NOMO-1 treated with DMSO at 0.1 percent for 48 hours (cell line): ENCODE results near the gene KRTAP15-1.

Experiments used
- DNase-seq: peaks from one replicate; lab custom pipeline; 2025; ENCODE audit not compliant: unreplicated experiment; lab: John Stamatoyannopoulos, UW

The KRTAP15-1 gene, protein sequence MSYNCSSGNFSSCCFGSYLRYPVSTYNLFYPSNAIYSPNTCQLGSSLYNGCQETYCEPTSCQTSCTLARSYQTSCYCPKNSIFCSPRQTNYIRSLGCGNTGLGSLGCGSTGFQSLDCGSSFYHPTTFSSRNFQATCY

DNA sequence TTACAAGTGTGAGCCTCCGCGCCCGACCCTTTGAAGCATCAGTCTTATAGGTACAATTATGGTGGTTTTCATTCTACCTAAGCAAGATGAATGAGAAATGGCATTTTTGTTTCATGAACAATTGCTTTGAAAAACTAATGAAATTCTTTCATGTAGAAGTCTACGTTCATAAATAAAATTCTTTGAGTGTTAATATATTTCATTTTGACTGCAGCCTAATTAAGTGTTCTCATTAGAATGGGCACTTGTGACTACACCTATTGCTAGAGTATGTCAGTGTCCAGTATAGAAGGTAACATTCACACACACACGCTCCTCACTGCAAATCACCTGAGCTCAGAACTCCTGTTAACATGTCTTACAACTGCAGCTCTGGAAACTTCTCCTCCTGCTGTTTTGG is at the start of gene KRTAP15-1:
TSS of gene KRTAP15-1 (plus strand) at position 301 of the 400 bp plus-strand sequence. CDS start at position 354, 53 bp downstream.
- DNase-seq, result no peak

DNA sequence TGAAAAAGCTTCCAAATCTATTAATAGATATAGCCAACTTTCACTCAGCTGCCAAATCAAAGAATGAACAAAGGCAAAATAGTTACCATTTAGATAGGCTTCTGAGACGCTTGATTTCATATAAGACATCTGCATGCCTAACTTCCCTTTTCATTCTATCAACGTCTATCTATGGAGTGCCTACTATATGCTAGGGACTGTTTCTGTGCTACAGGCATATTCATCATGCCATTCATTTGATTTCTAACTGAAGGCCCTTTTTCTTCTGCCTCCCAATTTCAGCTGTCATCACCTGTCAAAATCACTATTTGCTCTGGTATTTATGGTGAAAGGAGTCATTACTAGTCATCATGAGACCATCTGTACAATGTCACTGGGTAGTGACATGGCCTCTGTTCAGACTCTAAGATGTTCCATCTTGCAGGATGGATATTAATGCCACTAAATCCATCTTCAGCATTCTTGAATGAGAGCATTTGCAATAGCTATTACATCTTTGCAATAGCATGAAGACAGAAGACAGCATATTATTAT is 48.5 kb upstream of the KRTAP15-1 start:
- DNase-seq, result no peak

DNA sequence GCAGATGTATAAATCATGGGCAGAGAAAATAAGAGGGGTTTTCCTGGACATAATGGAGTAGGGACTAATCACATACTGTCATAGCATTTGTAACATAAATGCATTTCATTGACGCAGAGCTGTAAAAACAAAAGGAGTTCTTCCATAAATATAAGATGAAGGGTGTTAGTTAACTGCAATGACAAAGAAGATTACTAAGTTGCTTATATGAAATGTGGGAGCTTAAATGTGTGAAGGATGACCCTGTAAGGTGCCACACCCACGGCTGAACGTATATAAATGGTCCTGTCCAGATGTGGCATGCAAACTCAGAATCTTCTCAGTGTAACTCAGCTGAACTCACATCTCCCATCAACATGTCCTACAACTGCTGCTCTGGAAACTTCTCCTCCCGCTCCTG is 44.3 kb upstream of the KRTAP15-1 start, which contains the start of gene KRTAP13-1:
TSS of gene KRTAP13-1 (plus strand) at position 301 of the 400 bp plus-strand sequence. CDS start at position 357, 56 bp downstream.
- no peak for DNase-seq

DNA sequence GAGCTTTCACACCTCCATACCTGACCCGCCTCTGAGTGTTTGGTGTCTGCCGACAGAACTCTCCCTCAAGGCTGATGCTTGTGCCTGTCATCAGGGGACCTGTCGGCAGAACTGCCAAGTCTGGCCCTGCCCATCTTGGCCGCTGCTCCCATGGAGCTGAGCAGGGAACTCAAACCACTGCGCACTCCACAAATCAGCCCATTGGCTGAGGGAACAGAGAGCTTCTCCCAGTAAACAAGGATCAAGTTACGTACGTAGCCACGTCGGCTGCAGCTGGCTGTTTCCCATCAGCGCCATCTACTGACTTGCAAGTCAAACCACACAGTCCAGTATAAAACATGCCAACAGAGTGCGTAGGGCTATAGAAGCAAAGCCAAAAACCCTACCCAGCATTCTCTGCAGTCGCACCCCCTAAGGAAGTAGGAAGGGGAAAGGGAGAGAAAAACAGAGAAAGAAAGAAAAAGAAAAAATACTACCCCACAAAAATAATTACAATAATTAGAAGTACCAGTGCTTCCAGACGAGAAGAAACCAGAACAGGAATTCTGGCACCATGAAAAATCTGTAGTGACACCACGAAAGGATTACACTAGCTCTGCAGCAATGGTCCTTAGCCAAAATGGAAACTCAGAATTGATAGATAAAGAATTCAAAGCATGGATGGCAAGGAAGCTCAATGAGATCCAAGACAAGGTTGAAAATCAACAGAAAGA is 31.1 kb upstream of the KRTAP15-1 start:
- DNase-seq, result peak; percentile 10

GRCh38 chr21:30415993-30416392 is 24.1 kb upstream of the KRTAP15-1 start:
- DNase-seq, result no peak

- no peak for DNase-seq
Observed at GRCh38 chr21:30425826-30426225, 14.2 kb upstream of the KRTAP15-1 start, which contains the start of gene KRTAP13-3. Gene KRTAP13-3 (minus strand): TSS chr21:30425926. CDS start chr21:30425912, 14 bp downstream.

- no peak for DNase-seq
Observed at GRCh38 chr21:30426731-30427130, 13.3 kb upstream of the KRTAP15-1 start.

DNA sequence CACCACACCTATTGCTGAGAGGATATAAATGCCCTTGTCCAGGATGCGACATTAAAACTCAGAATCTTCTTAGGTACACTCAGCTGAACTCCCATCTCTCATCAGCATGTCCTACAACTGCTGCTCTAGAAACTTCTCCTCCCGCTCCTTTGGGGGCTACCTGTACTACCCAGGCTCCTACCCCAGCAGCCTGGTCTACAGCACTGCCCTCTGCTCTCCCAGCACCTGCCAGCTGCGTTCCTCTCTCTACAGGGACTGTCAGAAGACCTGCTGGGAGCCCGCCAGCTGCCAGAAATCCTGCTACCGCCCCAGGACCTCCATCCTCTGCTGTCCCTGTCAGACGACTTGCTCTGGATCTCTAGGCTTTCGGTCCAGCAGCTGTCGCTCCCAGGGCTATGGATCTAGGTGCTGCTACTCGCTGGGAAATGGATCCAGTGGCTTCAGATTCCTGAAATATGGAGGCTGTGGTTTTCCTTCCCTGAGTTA is 9.9 kb upstream of the KRTAP15-1 start, which contains the start of gene KRTAP13-4:
TSS of gene KRTAP13-4 (plus strand) at position 51 of the 486 bp plus-strand sequence. CDS start at position 107, 56 bp downstream.
- DNase-seq, result no peak

GRCh38 chr21:30434033-30434631 is 5.9 kb upstream of the KRTAP15-1 start:
- DNase-seq, result peak; percentile 26

DNA sequence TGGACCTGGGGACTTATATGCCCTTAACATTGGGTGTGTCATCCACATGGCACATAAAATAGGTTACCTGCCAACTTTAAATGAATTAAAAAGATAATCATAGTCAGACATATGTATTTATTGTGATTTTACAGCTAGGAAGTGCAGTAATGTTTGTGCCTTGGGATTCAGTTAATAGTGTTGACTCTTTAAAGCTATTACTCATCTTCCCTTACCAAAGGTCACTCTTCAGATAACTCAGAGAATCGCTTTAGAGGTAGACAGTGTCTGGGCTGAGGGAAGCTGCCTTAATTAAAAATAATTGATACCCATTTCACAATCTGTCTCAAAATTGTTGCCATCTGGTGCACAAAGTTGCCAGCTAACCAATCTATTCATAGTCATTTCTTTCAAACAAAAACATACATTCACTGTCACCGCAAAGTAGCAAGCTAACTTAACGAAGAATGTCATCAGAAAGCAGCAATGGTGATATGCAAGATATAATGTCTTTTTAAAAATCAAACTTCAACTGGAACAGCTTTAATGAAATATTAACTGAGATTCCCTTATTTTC is 3.0 kb upstream of the KRTAP15-1 start:
- peak; percentile 39 for DNase-seq

GRCh38 chr21:30443226-30443625 is 3.2 kb downstream of the KRTAP15-1 start:
- no peak for DNase-seq

DNA sequence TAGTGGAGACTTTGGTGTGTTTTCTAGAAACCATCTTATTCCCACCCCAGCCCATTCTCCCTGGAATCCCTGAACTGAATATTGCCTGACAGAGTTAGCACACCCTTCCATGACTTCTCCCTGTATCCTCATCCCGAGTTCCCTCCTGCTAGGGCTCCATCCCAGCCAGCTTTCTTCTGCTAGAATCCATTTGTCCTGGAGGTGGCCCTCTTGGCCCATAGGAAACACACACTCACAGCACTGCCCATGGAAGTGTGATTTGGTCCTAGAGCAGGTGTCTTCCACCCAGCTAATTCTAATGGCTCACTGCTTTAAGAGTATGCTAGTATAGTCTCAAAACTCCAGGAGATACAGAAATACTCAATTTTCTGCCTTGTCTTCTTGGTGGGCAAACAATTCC is 4.1 kb downstream of the KRTAP15-1 start:
- no peak for DNase-seq

DNA sequence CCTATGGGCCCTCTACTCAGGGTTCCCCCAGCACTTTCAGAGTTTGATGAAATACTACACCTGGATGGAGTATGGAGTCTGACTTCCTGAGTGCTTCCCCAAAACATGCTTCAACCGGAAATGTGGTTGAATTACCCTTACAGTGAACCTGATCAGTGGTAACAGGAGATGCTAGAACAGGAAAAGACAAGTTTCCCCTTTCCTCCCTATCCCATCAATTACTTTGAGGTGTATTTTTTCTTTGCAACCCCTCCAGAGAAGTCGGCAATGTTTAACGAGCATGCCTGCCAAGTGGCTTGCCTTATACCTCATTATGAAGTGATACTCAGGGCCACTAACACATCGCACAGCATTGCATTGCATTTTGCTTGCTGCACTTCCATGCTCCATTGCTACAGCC is 7.0 kb downstream of the KRTAP15-1 start:
- no peak for DNase-seq

DNA sequence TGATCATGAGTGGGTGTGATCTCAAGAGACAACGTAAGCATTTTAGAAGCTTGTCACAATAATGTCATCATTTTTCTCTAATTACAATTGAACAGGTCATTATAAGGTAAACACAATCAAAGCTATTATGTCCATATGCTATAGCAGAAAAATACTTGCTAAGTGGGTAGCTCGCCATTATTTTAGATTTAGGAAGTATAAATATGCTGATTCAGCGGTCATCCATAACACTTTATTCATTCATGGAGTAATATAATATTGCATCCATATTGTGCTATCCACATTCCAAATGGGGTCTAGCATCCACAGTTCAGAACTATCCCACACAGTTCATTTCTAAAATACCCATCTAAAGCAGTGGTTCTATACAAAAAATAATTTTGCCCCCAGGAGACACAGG is 8.4 kb downstream of the KRTAP15-1 start:
- DNase-seq, result no peak

GRCh38 chr21:30463713-30464112 is 23.6 kb downstream of the KRTAP15-1 start:
- DNase-seq, result no peak

GRCh38 chr21:30468900-30469714 is 29.0 kb downstream of the KRTAP15-1 start:
- no peak for DNase-seq

- no peak for DNase-seq
Observed at GRCh38 chr21:30478004-30478403, 37.9 kb downstream of the KRTAP15-1 start.

- no peak for DNase-seq
Observed at GRCh38 chr21:30479259-30479658, 39.2 kb downstream of the KRTAP15-1 start.

- no peak for DNase-seq
Observed at GRCh38 chr21:30480145-30480544, 40.1 kb downstream of the KRTAP15-1 start, which contains the start of gene KRTAP19-1. Gene KRTAP19-1 (minus strand): TSS chr21:30480367. CDS start chr21:30480317, 50 bp downstream.

GRCh38 chr21:30482130-30482529 is 42.1 kb downstream of the KRTAP15-1 start:
- no peak for DNase-seq
